Fibroblast of pulmonary artery (primary cell): ENCODE measurements around the gene UMAD1.
"Not testable (repeated sequence)": the region's sequence is repeated elsewhere in the genome, so short reads cannot be mapped to it uniquely, and the experiment has no call there.

Experiments used
- DNase-seq: peaks from one replicate; pipeline ENCODE4 v3.0.0-alpha.2; 2010; ENCODE audit warnings: low read depth
- H3K4me3 ChIP-seq: replicated peaks from 2 replicates; pipeline ENCODE4 v1.5.1; 2011; ENCODE audit warnings: low read depth, mild to moderate bottlenecking, control low read depth, low read length, moderate library complexity
- CTCF ChIP-seq: IDR thresholded peaks from 2 replicates; pipeline ENCODE4 v1.5.1; 2011; ENCODE audit warnings: mild to moderate bottlenecking, control low read depth, low read length, inconsistent platforms; ENCODE audit errors: missing control alignments

The UMAD1 gene

GRCh38 chr7:7798510-7798909 is 158.0 kb downstream of the UMAD1 start:
- DNase-seq: no peak
- H3K4me3 ChIP-seq: no peak overlapping the region
- TF ChIP-seq CTCF: no peak

DNA sequence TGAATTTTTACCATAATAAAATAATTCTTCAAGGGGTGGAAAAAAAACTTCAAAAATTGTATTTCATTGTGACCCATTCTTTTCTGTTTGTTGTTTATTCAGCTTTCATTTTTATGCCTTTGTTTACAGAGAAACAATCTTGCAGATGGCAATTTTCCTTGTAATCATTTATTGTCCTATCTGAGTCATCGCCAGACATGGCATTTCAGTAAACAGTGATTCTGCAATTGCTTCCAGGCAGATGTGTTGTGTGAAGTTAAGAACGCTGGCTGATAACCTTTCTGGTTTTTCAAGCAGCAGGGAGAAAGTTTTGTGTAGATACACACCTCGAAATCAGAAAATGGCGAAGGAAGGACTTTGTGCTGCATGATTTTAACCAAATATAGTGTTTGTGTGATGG is 158.6 kb downstream of the UMAD1 start:
- DNase-seq: peak; percentile 33
- no peak overlapping the region for H3K4me3 ChIP-seq
- no peak for TF ChIP-seq CTCF

- TF ChIP-seq CTCF: no peak
- DNase-seq: no peak
- H3K4me3 ChIP-seq: no peak overlapping the region
These were observed 162.0 kb downstream of the UMAD1 start for GRCh38 chr7:7802531-7802930.

GRCh38 chr7:7803715-7804178 is 163.2 kb downstream of the UMAD1 start:
- TF ChIP-seq CTCF: no peak
- DNase-seq: no peak
- no peak overlapping the region for H3K4me3 ChIP-seq

- not testable (repeated sequence) for DNase-seq, H3K4me3 ChIP-seq
These were observed 164.3 kb downstream of the UMAD1 start for GRCh38 chr7:7804822-7805221.

- no peak for TF ChIP-seq CTCF
- no peak overlapping the region for H3K4me3 ChIP-seq
- no peak for DNase-seq
These were observed 165.1 kb downstream of the UMAD1 start for GRCh38 chr7:7805511-7806153.

GRCh38 chr7:7808156-7808555 is 167.6 kb downstream of the UMAD1 start:
- TF ChIP-seq CTCF: no peak
- DNase-seq: peak; percentile 68

More at GRCh38 chr7:7808156-7808555, 167.6 kb downstream of the UMAD1 start:
- H3K4me3 ChIP-seq: no peak overlapping the region
